ENCODE results near the gene PJA2.
A peak's percentile ranks its signal among the peaks of the same experiment; 100 is the strongest.

The PJA2 gene

GRCh38 chr5:109390188-109390587 is 19.6 kb downstream of the PJA2 start:
- Histone ChIP-seq H3K27ac (no peak overlapping the region), H3K4me3 (ENCODE audit: low read depth, low read length) (no peak overlapping the region), H3K36me3 (replicated peaks) (no peaks in the 10 kb centered on the region), H3K27me3 (replicated peaks) (no peaks in the 10 kb centered on the region)
- in situ Hi-C loops (cut with HindIII; ENCODE audit: low pct_ligation_motif_present, low sequenced_read_pairs), result no loop called here
- TF ChIP-seq CTCF (IDR thresholded peaks at IDR 0.05; ENCODE audit: low read depth, low read length, missing control alignments), result no peak
- no peak for DNase-seq

GRCh38 chr5:109388407-109388806 is 21.4 kb downstream of the PJA2 start:
- no peak overlapping the region for H3K27ac ChIP-seq
- DNase-seq, result no peak
- H3K4me3 ChIP-seq (ENCODE audit: low read depth, low read length), result no peak overlapping the region
- no peak for TF ChIP-seq CTCF (IDR thresholded peaks at IDR 0.05; ENCODE audit: low read depth, low read length, missing control alignments)
- in situ Hi-C loops (cut with HindIII; ENCODE audit: low pct_ligation_motif_present, low sequenced_read_pairs), result no loop called here
- no peaks in the 10 kb centered on the region for H3K27me3 ChIP-seq (replicated peaks)
- H3K36me3 ChIP-seq (replicated peaks), result no peaks in the 10 kb centered on the region

- Histone ChIP-seq H3K27ac (no peak overlapping the region), H3K36me3 (replicated peaks) (peaks cover 3% of the 10 kb centered on the region), H3K27me3 (replicated peaks) (no peaks in the 10 kb centered on the region), H3K4me3 (ENCODE audit: low read depth, low read length) (no peak overlapping the region)
- no peak for DNase-seq
- in situ Hi-C loops (cut with HindIII; ENCODE audit: low pct_ligation_motif_present, low sequenced_read_pairs), result no loop called here
- no peak for TF ChIP-seq CTCF (IDR thresholded peaks at IDR 0.05; ENCODE audit: low read depth, low read length, missing control alignments)
Measured at GRCh38 chr5:109387408-109387974, 22.3 kb downstream of the PJA2 start.

GRCh38 chr5:109378095-109378494 is 31.7 kb downstream of the PJA2 start:
- no peaks in the 10 kb centered on the region for H3K27me3 ChIP-seq (replicated peaks)
- peaks cover 28% of the 10 kb centered on the region for H3K36me3 ChIP-seq (replicated peaks)
- H3K27ac ChIP-seq, result no peak overlapping the region
- TF ChIP-seq CTCF (IDR thresholded peaks at IDR 0.05; ENCODE audit: low read depth, low read length, missing control alignments), result no peak
- no peak overlapping the region for H3K4me3 ChIP-seq (ENCODE audit: low read depth, low read length)
- in situ Hi-C loops (cut with HindIII; ENCODE audit: low pct_ligation_motif_present, low sequenced_read_pairs), result no loop called here
- DNase-seq, result no peak

- in situ Hi-C loops (cut with HindIII; ENCODE audit: low pct_ligation_motif_present, low sequenced_read_pairs), result no loop called here
- no peak for DNase-seq
- peak; percentile 16 for TF ChIP-seq CTCF (IDR thresholded peaks at IDR 0.05; ENCODE audit: low read depth, low read length, missing control alignments)
- no peaks in the 10 kb centered on the region for H3K27me3 ChIP-seq (replicated peaks)
- peaks cover 17% of the 10 kb centered on the region for H3K36me3 ChIP-seq (replicated peaks)
- H3K4me3 ChIP-seq (ENCODE audit: low read depth, low read length), result no peak overlapping the region
- H3K27ac ChIP-seq, result no peak overlapping the region
Measured at GRCh38 chr5:109374625-109375024, 35.1 kb downstream of the PJA2 start.

GRCh38 chr5:109373932-109374331 is 35.8 kb downstream of the PJA2 start:
- H3K27ac ChIP-seq, result no peak overlapping the region
- H3K4me3 ChIP-seq (ENCODE audit: low read depth, low read length), result no peak overlapping the region
- no peak for DNase-seq
- TF ChIP-seq CTCF (IDR thresholded peaks at IDR 0.05; ENCODE audit: low read depth, low read length, missing control alignments), result no peak
- H3K27me3 ChIP-seq (replicated peaks), result no peaks in the 10 kb centered on the region
- in situ Hi-C loops (cut with HindIII; ENCODE audit: low pct_ligation_motif_present, low sequenced_read_pairs), result no loop called here
- peaks cover 16% of the 10 kb centered on the region for H3K36me3 ChIP-seq (replicated peaks)
